Renal cortical epithelial cell (primary cell): Measurements from ENCODE around the gene NPRL2. TPM values are rescaled to one million over a fixed set of nuclear protein-coding genes. Genes with fewer than 3 reads are reported as not detected.

Experiments
- DNase-seq: peaks from one replicate; pipeline ENCODE4 v3.0.0-alpha.2; 2011; ENCODE audit warnings: low read depth
- total RNA-seq: library from RNA; depleted of rRNA; stranded (reverse); fragments of >200 nt; gene quantifications from 2 replicates; pipeline ENCODE4 v1.2.3, GENCODE V29; 2014

NPRL2 gene
- total RNA-seq, 1 donor from 2014 or later, result 17.1 TPM

DNA sequence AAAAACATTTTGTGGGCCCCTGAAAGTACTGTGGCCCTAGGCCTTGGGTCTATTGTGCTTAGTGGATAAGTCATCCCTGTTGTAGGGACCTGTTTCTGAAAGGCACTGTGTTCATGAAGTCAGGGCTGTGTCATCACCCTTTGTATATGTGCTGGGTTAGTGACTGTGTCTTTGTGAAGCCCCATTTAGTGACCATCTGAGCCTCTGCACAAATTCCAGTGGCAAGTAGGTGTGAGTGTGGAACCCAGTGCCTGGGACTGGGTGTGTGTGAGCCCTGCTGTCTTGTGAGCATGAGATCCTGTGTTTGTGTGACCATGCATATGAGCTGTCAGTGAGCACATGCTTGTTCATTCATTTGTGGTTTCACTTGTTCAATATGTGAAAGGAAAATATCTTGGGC, 46.0 kb downstream of the NPRL2 start:
- DNase-seq, result peak; percentile 22

DNA sequence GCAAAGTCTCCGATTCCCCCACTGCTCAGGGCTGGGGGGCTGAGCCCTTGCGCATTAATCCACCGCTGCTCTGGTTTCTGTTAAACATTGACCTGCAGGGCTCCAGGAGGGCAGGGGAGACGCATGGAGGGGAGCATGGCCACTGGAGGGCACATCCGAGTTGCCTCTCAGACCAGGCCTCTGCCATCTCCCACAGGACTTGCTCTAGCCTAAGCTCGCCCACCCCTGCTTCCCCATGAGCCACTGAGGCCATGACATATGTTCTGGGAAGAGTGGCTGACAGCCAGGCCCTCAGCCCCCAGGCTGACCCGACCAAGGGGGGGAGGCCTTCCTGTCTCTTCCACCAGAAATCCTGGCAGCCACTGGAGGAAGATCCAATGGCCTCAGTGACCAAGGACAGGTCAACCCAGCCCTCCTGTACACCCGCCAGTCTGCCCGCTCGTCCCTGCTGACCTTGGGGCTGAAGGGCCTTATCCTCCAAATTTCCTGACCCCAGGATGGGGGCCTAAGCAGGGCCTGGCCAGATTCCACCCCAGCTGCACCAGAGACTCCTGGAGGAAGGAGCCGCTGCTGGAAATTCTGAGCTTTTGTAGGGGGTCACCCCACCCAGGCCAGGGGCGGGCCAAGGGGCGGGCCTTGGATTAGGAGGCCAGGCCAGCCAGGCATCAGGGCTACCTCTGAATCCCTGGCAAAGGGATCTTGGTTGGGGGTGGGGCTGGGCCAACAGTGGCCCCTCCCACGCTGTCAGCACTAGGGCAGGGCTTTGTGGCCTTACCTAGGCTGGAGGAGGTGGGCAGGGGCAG, 47.4 kb downstream of the NPRL2 start, which contains the start of gene HYAL1:
Gene HYAL1 (minus strand): TSS at position 562 of the 803 bp plus-strand sequence. CDS start 618 bp downstream, outside the sequence.
- peak; percentile 74 for DNase-seq

DNA sequence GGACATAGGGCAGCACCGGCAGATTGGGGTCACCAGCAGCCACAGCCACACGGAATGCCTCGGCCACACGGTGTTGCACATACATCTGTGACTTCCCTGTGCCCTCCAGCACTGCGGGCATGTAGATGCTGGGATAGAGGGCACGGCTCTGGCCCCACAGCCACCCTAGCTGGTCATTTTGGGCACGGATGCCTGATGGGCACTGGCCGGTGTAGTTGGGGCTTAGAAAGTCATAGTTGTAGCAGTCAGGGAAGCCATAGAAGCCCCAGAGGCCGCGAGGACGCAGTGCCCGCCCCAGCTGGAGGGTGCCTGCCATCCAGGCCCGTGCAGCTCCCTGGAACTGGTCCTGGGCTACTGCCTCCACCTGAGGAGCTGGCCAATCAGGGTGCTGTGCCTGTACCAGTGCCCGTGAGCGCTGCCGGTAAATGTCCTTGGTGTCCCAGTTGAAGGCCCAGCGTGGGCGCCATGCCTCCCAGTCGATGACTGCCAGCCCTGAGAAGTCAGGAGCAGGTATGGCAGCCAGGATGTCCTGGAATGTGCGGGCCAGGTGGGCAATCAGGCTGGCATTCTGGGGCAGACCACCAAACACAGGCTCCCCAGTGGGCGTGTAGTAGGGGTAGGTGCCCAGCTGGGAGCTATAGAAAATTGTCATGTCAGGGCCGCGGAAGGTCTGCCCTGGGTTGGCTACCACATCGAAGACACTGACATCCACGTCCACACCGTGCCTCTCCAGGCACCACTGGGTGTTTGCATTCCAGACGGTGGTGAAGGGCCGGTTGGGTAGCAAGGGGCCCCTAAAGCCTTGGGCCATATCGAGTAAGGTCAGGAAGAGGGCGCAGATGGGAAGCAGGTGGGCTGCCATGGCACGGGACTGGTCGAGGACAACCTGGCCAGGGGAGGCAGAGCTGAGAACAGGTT, 48.2 kb downstream of the NPRL2 start:
- no peak for DNase-seq

DNA sequence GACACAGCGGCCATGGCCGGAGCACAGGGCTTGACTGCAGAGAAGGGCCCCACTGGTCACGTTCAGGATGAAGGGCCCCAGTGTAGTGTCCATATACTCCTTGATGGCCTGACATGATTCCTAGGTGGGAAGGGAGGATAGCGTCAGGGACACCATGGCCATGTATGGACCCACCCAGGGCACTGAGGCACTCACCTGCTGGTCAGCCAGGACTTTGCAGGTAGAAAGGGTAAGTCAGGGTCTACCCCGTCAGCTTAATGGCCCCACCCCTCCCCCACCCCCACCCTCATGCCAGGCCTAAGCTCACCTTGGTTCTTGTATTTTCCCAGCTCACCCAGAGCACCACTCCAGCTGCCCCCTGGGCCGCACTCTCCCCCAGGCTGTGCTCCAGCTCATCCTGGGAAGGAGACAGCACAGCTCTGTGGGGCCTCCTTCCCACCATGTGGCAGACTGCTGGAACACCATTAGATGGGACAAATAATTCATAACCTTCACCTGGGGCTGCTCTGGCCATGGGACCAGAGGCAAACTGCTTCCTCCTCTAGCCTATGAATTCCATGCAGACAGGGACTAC, 49.8 kb downstream of the NPRL2 start:
- no peak for DNase-seq

DNA sequence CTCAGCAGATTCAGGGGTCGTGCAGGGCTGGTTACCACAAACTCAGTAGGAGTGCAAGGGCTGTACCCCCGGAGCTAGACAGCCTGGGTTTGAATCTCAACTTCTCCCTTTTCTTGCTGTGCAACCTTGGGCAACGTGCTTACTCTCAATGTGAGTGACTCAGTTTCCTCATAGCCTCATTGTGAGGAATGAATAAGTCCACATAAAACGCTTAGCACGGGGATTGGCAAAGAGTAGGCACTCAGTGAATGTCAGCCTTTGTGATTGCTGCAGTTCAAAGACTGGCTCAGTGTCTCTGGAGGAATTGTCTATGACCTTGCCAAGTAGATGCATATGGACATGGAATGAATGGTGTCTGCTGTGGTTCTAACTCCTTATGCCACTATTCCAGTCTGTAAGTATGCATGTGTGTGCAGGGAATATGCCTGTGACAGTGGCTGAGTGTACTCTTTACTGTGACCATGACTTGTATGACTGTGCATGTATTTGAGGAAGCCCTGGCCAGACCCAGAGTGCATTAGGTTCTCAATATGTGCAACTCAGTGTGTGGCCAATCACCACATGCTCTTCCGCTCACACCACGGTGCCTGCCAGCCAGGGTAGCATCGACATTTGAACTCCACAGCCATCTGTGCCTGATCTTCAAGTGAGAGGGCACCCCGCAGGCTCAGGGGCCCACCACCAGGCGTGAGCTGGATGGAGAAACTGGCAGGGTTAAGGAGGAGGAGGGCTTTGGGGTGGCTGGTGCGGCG, 50.5 kb downstream of the NPRL2 start:
- DNase-seq, result peak; percentile 38

DNA sequence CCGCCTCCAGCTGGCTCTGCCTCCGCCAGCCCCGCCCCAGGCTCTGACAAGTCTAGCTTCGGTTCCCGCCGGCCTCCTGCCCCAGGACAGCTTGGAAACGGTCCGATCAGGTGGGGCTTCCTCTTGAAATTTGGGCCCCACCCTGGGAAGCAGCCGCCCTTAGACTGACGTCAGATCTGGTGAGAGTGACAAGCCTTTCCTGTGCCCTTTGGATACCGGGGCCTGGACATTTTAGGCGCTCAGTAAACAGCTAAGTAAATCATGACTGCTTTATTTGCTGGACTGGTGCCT, 51.0 kb downstream of the NPRL2 start:
- DNase-seq, result no peak

DNA sequence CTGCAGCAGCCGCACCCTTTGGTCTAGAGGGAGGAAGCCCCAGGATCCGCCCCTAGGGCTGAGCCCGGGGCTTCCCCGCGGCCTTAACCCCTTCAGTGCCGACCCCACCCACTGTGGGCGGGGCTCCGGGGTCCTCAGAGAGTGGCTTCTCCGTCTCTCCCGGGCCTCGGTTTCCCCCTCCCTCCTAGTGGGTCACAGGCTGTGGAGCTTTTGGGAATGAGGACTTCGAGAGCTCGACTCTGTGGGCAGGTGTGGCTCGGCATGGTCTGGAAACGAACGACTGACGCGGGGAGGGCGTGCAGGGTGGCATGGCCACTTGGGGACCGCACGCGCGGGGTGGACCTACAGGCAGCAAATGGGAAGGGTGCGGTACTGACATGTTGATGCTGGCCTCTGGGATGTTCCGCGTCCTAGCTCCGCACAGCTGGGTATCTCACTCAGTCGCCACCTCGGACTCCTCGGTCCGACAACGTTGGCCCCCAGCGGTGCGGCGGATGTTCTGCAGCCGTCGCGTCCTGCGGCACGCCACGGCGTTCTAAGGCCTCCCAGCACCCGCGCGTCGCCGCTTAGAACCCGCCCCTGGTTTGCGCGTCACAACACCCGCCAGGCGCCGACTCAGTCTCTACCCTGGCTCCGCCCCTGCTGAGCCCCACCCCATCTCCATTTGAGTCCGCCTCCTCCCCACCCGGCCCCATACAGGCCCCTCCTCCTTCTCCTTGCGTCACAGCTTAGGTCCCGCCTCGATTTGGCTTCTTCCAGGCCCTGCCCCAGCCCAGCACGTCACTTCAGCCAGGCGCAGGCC, 51.5 kb downstream of the NPRL2 start, which contains the start of the genes HYAL3 and NAA80:
Gene HYAL3 (minus strand): TSS at position 570 of the 802 bp plus-strand sequence. CDS start 3,803 bp downstream, outside the sequence.
Gene NAA80 (minus strand): TSS at position 570 of the 802 bp plus-strand sequence. CDS start 1,942 bp downstream, outside the sequence.
- peak; percentile 97 for DNase-seq

DNA sequence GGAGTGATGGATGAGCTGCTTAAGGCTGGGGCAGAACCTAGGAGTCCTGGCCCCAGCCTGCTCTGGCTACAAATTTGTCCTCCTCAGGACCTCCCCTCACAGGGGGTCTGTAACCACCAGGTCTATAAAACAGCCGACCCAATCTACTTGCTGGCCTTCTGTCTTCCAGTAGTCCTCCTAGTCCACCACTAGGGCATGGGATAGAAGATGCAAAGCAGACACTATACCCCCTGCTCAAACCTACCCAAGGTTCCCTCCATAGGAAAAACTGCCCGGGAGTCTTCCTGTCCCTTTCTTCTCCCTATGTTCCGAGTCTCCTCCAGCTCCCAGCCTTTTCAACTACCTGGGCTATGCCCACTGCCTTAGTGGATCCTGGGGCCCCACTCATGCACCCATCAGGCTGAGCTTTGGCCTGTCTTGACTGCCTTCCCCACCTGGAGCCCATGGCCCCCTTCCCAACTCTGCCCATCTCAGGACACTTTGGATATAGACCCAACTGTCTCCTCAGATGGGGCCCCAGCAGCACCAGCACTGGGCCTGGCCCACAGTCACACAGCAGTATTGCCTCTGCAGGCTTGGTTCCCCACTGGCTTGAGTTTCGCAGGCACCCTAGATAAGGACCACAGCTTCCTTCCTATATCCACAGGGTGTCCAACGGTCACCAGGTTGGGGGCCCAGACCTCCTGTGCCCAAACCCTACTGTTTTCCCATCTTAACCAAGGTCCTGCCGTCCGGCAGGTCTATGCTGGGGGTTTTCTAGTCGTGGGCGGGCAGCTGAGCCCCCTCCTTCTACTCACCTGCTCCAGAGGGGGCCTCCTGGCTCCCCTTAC, 52.5 kb downstream of the NPRL2 start:
- DNase-seq, result no peak

DNA sequence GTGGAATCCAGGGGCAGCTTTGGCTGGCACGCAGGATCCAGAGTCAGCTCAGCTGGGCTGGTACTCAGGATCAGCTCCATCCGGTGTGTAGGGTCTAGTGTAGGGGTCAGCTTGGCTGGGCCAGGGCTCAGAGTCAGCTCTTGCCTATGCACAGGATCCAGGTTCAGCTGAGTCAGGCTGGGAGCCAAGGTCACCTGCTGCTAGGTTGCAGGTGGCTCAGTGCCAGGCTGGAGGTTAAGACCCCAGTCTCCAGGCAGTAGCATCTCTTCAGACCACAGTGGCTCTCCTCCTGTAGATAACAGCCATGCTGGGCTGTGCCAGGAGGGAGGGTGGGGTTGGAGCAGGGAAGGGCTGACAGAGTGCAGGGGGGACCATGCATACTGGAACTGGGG, 53.2 kb downstream of the NPRL2 start:
- no peak for DNase-seq

Other genes starting within 250 kb of the NPRL2 start
- 10.2 and 33.5 TPM in 2 replicates for gene SEMA3F, start 195.5 kb downstream of the NPRL2 start, total RNA-seq
- gene GNAT1, start 159.2 kb downstream of the NPRL2 start, total RNA-seq, result 0.05 TPM in 1 of 2 replicates, not detected in the other
- gene SLC38A3, start 145.5 kb downstream of the NPRL2 start, total RNA-seq, result 1.8 TPM in 1 of 2 replicates, not detected in the other
- gene GNAI2, start 114.6 kb downstream of the NPRL2 start, total RNA-seq, result 217 and 300 TPM in 2 replicates
- 7.8 and 27.0 TPM in 2 replicates for gene SEMA3B, start 81.6 kb downstream of the NPRL2 start, total RNA-seq
- not detected in 2 replicates for gene LSMEM2, start 71.7 kb downstream of the NPRL2 start, total RNA-seq
- 28.8 and 57.8 TPM in 2 replicates for gene IFRD2, start 58.3 kb downstream of the NPRL2 start, total RNA-seq
- 13.5 and 15.1 TPM in 2 replicates for gene HYAL3, start 51.4 kb downstream of the NPRL2 start, total RNA-seq
- 2.8 and 6.4 TPM in 2 replicates for gene NAA80, start 51.4 kb downstream of the NPRL2 start, total RNA-seq
- 7.3 and 22.8 TPM in 2 replicates for gene HYAL1, start 47.2 kb downstream of the NPRL2 start, total RNA-seq
- 82.3 and 127 TPM in 2 replicates for gene HYAL2, start 28.0 kb downstream of the NPRL2 start, total RNA-seq
- 16.0 and 21.2 TPM in 2 replicates for gene TUSC2, start 22.6 kb downstream of the NPRL2 start, total RNA-seq
- 14.4 and 17.8 TPM in 2 replicates for gene RASSF1, start 9.9 kb downstream of the NPRL2 start, total RNA-seq
- 0.35 and 4.7 TPM in 2 replicates for gene ZMYND10, start 5.0 kb downstream of the NPRL2 start, total RNA-seq
- gene CYB561D2, start 87 bp upstream of the NPRL2 start, total RNA-seq, result 31.4 and 45.7 TPM in 2 replicates
- gene TMEM115, start 8.7 kb upstream of the NPRL2 start, total RNA-seq, result 32.1 and 64.8 TPM in 2 replicates
- gene CACNA2D2, start 152.9 kb upstream of the NPRL2 start, total RNA-seq, result 0.17 and 0.55 TPM in 2 replicates
- gene C3orf18, start 217.0 kb upstream of the NPRL2 start, total RNA-seq, result 7.3 and 11.1 TPM in 2 replicates
- gene HEMK1, start 218.7 kb upstream of the NPRL2 start, total RNA-seq, result 14.2 and 27.6 TPM in 2 replicates